GM19468 (cell line): Measurements from ENCODE around the gene NR5A2.

Experiments used
- ATAC-seq: cut with Tn5 transposase; IDR thresholded peaks from one replicate; pipeline ENCODE4 v1.9.1; 2021; ENCODE audit warnings: mild to moderate bottlenecking, moderate library complexity, moderate number of reproducible peaks; ENCODE audit not compliant: unreplicated experiment; ENCODE audit errors: extremely low read depth

NR5A2 gene

DNA sequence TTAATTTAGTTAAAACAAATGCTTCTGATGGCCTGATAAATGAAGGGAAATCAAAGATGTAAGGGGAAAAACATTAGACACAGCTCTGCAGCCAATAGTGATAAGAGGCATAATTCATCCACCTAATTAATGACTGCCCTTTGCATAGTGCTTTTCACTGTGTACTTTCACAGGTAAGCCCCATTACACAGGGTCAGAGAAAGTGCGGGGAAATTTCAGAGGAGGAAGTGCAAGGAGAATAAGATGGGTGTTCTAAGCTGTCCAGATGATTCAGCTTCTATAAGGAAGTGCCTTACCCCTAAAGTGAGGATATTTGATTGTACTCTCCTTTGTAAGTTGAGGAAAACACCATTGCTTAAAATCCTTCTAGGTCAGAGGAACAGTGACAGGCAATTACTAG is 88.0 kb downstream of the NR5A2 start:
- ATAC-seq: no peak

- no peak for ATAC-seq
These were observed 88.8 kb downstream of the NR5A2 start for GRCh38 chr1:200116324-200116723.

DNA sequence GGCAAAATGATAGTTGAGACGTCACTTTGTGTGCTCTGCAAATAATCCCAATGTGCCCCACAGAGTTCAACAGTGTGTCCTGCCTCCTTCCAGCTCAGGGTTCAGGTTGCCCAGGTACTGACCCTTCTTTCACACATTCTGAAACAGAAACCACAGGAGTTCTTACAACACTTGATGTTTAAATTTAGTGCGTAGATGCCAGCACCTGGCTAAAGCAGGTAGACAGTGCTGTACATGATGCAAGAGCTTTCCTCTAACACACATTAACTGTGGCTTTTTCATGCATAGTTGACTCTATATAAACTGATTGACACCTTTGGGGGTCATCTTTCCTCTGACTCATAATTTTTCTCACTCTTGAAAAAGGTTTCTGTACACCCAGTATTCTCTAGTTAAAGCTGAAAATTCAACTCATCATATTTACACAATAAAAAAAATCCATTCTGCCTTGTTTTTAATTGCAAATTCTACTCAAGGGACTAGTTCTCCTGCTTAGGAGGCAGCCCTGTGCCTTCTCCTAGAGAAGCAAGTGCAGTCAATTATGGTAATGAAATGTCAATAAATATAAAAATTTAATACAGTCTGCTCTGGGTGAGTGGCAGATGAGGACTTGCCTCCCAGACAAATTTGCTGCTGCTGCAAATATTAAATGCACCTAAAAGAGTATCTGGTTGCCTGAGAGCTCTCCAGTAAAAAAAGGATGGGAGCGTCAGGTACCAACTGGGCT is 91.4 kb downstream of the NR5A2 start:
- ATAC-seq: no peak

- no peak for ATAC-seq
These were observed 93.9 kb downstream of the NR5A2 start for GRCh38 chr1:200121421-200121820.

- no peak for ATAC-seq
These were observed 96.8 kb downstream of the NR5A2 start for GRCh38 chr1:200124309-200124708.

DNA sequence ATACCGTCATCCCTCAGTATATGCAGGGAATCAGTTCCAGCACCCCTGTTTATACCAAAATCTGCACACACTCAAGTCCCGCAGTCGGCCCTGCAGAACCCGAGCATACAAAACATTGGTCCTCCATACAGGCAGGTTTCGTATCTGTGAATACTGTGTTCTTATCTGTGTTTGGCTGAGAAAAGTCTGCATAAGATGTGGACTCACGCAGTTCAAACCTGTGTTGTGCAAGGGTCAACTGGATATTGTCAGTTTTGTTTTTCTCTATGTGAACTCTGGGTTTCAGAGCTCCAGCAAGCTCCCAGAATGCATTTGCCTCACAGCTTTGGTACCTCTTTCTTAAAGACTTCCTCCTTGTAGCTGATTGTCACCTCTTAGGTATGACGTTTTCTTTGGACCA is 100.6 kb downstream of the NR5A2 start:
- no peak for ATAC-seq

DNA sequence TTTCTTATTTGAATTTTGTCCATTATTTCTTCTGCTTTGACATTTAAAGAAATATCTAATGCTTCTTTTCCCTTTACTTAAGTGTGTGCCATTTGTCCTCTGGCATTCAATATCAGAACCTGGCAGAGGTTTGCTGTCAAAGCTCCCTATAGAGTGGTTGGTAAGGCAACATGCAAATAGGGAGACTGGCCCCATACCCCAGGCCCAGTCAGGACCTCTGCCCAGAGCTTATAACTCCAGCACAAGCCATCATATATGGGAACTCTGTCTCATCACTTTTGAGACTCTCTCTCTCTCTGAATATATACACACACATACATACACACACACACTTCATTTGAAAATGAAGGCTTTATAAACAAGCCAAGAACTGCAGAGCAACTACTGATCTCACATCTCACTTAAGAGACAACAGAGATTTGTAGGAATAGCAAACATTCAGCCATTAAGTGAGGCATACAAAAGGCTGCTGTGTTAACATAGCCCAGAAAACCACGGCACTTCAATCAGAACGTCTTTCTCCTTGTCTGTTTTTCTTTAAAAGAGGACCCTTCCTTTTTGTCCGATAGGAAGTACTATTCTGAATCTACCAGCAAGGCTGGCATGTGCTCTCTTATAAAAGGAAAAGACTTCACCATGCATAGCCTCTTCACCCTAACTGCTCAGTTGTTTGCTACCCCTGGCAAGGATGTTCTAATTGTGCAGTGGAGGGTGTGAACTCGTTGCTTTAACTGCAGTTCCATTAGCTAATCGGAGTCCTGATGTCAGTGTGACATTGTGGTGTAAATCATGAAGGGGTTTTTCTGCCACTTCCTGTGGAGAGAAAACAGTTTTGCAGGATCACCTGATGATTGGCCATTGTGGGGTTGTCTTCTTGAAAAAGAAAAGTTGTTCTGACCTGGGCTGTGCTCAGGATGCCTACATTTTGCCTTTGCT is 101.7 kb downstream of the NR5A2 start:
- ATAC-seq: no peak

- ATAC-seq: no peak
These were observed 103.0 kb downstream of the NR5A2 start for GRCh38 chr1:200130552-200130951.

DNA sequence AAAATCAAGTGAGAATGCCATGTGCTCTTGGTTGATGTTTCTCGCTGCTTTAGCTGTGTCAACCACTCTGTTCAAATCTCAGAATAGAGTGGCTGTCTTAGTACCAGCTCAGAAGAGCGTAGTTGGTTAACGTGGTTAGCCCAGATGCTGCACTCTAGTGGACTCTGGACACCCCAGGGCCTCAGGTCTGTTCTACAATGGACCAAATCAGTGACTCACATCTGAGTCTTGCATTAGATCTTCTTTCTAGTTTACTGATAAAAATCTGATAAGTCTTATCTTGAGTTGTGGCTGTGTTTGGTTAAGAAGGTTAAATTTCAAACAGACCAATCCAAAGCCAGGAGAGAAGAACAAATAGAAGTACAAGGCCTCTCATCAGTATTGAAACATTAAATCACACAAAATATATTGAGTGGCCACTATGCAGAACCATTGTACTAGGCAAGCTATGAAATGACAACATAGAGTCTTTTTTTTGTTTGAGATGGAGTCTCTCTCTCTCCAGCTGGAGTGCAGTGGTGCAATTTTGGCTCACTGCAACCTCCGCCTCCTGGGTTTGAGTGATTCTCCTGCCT is 104.1 kb downstream of the NR5A2 start:
- ATAC-seq: no peak

- ATAC-seq: no peak
These were observed 105.6 kb downstream of the NR5A2 start for GRCh38 chr1:200133123-200133522.

DNA sequence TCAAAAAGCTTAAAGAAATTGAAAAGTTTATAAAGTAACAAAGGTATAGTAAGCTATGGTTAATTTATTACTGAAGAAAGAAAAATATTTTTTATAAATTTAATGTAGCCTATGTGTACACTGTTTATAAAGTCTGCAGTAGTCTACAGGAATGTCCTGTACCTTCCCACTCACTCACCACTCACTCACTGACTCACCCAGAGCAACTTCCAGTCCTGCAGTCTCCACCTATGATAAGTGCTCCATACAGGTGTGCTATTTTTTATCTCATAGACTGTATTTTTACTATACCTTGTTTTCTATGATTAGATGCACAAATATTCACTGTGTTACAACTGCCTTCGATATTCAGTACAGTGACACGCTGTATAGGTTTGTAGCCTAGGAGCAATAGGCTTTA is 106.6 kb downstream of the NR5A2 start:
- no peak for ATAC-seq

DNA sequence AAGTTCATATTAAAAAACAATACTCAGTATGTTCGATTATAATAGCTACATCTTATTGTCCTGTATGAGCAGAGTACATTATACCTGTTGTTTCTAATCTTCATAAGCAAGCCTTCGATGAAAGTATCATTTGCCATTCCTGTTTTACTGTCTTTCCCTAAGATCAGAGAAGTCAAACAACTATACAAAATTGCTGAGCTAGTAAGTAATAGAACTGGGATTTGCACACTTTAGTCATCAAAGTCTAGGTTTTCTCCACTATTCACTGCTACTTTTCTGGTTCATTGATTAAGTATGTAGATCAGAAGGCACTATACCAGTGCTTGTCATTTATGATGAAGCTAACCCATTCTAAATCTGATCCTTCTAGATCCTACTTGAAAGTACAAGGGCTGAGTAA is 108.9 kb downstream of the NR5A2 start:
- ATAC-seq: no peak

- no peak for ATAC-seq
These were observed 112.2 kb downstream of the NR5A2 start for GRCh38 chr1:200139661-200140250.

- ATAC-seq: no peak
These were observed 115.8 kb downstream of the NR5A2 start for GRCh38 chr1:200143347-200143746.

DNA sequence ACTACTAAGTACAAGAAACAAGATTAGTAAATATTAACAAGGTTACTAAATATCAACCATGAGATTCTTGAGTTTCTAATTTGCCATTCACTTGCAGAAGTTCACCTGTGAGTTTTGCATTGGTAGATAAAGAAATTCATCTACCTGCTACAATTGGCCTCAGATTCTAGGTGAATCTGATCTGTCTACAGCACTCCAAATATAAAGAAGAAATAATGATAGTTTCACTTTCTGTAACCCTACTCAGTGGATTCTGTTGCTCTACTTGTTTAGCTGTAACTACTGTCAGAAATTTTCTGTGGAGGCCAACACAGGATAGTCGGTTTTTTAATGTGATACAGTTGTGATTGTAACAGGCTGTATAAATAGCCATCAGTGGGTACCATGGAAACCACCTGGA is 118.6 kb downstream of the NR5A2 start:
- ATAC-seq: no peak

DNA sequence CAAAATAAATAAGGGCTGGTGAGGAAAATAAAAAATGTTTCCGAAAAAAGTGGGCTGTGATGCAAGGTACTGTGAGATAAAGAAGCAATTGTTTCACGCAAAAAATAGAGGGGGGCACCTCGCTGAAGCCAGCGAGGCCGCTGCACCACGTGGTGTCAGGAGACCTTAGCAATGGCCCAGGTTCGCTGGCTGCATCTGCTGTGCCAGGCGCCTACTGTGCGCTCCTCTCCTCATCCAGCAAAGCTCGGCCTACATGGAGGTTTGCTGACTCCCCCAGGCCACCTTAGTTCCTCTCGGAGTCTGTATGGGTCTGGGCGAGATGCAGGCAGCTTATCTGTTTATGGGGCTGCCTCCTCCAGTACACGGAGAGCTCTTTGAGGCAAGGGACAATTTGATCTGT is 119.6 kb downstream of the NR5A2 start:
- no peak for ATAC-seq

GRCh38 chr1:200147742-200148141 is 120.2 kb downstream of the NR5A2 start:
- no peak for ATAC-seq

- no peak for ATAC-seq
These were observed 122.5 kb downstream of the NR5A2 start for GRCh38 chr1:200150006-200150405.

GRCh38 chr1:200150721-200151120 is 123.2 kb downstream of the NR5A2 start:
- no peak for ATAC-seq

GRCh38 chr1:200152336-200152735 is 124.8 kb downstream of the NR5A2 start:
- no peak for ATAC-seq
